Measurements from ENCODE around the gene MARS2.
"Not testable (repeated sequence)": the region's sequence is repeated elsewhere in the genome, so short reads cannot be mapped to it uniquely, and the experiment has no call there.

Gene MARS2

DNA sequence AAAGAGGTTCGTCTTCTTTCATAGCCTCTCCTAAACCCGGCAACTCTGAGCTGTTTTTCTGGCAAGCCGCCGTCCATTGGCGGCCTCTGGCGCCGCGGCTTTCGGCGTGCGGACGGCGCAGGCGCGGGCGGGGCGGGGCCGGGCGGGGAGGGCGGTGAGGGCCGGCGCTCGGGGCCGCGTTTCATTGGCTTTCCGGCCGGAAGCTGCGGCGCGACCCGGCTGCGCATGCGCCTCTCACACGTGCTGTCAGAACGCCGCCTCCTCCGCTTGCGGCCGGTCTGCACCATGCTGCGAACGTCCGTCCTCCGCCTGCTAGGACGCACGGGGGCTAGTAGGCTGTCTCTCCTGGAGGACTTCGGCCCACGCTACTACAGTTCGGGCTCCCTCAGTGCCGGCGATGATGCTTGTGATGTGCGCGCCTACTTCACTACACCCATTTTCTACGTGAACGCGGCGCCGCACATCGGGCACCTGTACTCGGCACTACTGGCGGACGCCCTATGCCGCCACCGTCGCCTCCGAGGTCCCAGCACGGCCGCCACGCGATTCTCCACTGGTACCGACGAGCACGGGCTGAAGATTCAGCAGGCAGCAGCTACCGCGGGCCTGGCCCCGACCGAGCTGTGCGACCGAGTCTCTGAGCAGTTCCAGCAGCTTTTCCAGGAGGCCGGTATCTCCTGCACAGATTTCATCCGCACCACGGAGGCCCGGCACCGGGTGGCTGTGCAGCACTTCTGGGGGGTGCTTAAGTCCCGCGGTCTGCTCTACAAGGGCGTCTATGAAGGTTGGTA lies at the start of gene MARS2:
MARS2 (plus strand) TSS at position 249 of the 791 bp plus-strand sequence; CDS start at position 286, 37 bp downstream.
- DNase-seq: peak; percentile 96 to 98
- TF ChIP-seq POLR2A (IDR thresholded peaks at IDR 0.05; ENCODE audit: low read length): peak; percentile 68
- no peak for TF ChIP-seq GATA1 (IDR thresholded peaks at IDR 0.05; ENCODE audit: low read depth, low read length)

DNA sequence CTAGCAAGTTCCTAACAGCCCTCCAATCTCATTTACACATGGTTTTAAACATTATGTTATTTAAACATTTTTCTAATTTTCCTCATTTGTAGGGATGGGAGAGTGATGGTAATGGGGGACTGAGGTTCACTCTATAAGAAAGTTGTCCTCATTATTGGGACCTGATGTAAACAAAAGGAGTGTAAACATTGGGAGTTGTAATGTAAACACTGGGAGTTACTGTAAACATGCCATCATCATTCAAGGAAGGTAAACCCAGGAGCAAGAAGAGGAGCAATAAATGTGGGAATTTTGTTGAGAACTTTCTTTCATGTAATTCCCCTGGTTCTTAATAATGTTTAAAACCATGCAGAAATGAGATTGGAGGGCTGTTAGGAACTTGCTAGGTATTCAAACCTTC lies 47.6 kb upstream of the MARS2 start:
- DNase-seq: no peak
- no peak for TF ChIP-seq GATA1 (IDR thresholded peaks at IDR 0.05; ENCODE audit: low read depth, low read length)
- TF ChIP-seq POLR2A (IDR thresholded peaks at IDR 0.05; ENCODE audit: low read length): no peak

DNA sequence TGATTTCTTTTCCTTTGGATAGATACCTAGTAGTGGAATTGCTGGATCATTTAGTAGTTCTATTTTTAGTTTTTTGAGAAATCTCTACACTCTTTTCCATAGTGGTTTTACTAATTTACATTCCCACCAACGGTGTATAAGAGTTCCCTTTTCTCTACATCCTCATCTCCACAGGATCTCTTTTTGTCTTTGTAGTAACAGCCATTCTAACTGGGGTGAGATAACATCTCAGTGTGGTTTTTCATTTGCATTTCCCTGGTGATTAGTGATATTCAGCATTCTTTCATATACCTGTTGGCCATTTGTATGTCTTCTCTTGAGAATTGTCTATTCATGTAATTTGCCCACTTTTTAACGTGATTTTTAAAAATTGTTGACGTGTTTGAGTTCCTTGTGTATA lies 43.5 kb upstream of the MARS2 start:
- no peak for DNase-seq
- TF ChIP-seq GATA1 (IDR thresholded peaks at IDR 0.05; ENCODE audit: low read depth, low read length): no peak
- TF ChIP-seq POLR2A (IDR thresholded peaks at IDR 0.05; ENCODE audit: low read length): no peak

- TF ChIP-seq POLR2A (IDR thresholded peaks at IDR 0.05; ENCODE audit: low read length) (no peak), GATA1 (IDR thresholded peaks at IDR 0.05; ENCODE audit: low read depth, low read length) (no peak)
- no peak for DNase-seq
Measured at GRCh38 chr2:197666277-197666676, 38.9 kb upstream of the MARS2 start.

- no peak for DNase-seq
- TF ChIP-seq GATA1 (IDR thresholded peaks at IDR 0.05; ENCODE audit: low read depth, low read length) (no peak), POLR2A (IDR thresholded peaks at IDR 0.05; ENCODE audit: low read length) (no peak)
Measured at GRCh38 chr2:197668296-197668695, 36.9 kb upstream of the MARS2 start.

- no peak for DNase-seq
Measured at GRCh38 chr2:197669077-197669476, 36.1 kb upstream of the MARS2 start.

GRCh38 chr2:197672371-197672893 lies 32.7 kb upstream of the MARS2 start:
- TF ChIP-seq GATA1 (IDR thresholded peaks at IDR 0.05; ENCODE audit: low read depth, low read length) (no peak), POLR2A (IDR thresholded peaks at IDR 0.05; ENCODE audit: low read length) (no peak)
- DNase-seq: no peak

More at GRCh38 chr2:197669077-197669476, 36.1 kb upstream of the MARS2 start:
- TF ChIP-seq GATA1 (IDR thresholded peaks at IDR 0.05; ENCODE audit: low read depth, low read length): no peak
- no peak for TF ChIP-seq POLR2A (IDR thresholded peaks at IDR 0.05; ENCODE audit: low read length)

GRCh38 chr2:197673106-197673505 lies 32.1 kb upstream of the MARS2 start:
- no peak for DNase-seq

GRCh38 chr2:197673606-197674005 lies 31.6 kb upstream of the MARS2 start:
- no peak for DNase-seq
- TF ChIP-seq GATA1 (IDR thresholded peaks at IDR 0.05; ENCODE audit: low read depth, low read length) (no peak), POLR2A (IDR thresholded peaks at IDR 0.05; ENCODE audit: low read length) (no peak)

More at GRCh38 chr2:197673106-197673505, 32.1 kb upstream of the MARS2 start:
- TF ChIP-seq POLR2A (IDR thresholded peaks at IDR 0.05; ENCODE audit: low read length): no peak
- no peak for TF ChIP-seq GATA1 (IDR thresholded peaks at IDR 0.05; ENCODE audit: low read depth, low read length)

DNA sequence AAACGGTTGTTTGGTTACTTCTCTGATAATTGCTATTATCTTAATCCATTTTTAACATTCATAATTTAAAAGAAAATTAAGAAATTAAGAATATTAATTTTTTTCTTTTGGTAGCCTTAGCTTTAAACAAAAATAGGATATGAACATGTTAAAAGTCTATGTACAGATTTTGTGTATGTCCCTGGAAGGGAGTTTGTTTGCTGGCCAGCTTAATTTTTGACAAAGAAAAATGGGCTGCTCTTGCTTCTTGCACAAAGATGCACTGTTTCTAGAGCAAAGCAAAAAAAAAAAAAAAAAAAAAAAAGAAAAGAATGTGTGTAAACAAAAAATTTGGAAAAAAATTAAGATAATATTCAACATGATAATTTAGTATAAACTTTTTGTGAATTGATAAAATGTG lies 31.1 kb upstream of the MARS2 start:
- TF ChIP-seq POLR2A (IDR thresholded peaks at IDR 0.05; ENCODE audit: low read length): no peak
- no peak for TF ChIP-seq GATA1 (IDR thresholded peaks at IDR 0.05; ENCODE audit: low read depth, low read length)
- DNase-seq: no peak

DNA sequence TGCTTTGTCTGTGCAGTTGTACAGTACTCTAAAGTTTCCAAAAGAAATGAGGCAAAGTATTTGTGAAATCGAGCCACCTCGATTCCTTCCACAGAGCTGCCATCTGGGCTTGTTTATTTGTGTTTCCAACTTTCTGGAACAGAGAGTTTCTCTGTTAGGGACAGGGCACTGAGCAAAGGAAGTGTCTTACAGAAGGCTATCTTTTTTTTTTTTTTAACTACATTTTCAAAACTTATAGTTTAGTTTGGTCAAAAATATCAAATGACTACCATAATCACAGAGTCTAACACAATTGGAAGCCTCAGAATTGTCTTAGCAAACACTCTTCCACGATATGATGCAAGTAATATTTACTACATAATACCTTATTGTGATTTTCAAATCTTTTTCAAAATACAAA lies 30.6 kb upstream of the MARS2 start:
- TF ChIP-seq GATA1 (IDR thresholded peaks at IDR 0.05; ENCODE audit: low read depth, low read length): no peak
- TF ChIP-seq POLR2A (IDR thresholded peaks at IDR 0.05; ENCODE audit: low read length): no peak
- no peak for DNase-seq

DNA sequence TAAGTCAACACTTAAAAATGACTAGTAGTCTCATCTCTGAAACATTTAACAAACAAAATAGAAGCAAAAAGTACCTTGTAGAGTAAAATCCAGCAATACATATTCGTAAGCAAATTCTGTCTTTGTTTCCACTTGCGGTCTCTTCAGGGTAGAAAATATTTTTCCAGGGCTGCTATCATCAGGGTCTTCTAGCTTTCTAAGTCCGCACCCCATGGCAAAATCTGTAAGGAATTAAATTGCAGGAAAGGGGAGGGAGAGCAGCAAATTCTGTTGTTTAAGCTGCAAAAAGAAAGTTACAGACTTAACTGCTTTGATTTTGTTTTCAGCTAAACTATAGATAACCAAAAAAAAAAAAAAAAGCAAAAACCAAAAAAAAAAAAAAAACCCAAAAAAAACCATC lies 29.9 kb upstream of the MARS2 start, which contains the start of gene RFTN2:
RFTN2 (minus strand) TSS at position 342 of the 400 bp plus-strand sequence; CDS start at position 213, 129 bp downstream.
- no peak for DNase-seq
- no peak for TF ChIP-seq POLR2A (IDR thresholded peaks at IDR 0.05; ENCODE audit: low read length)
- no peak for TF ChIP-seq GATA1 (IDR thresholded peaks at IDR 0.05; ENCODE audit: low read depth, low read length)

DNA sequence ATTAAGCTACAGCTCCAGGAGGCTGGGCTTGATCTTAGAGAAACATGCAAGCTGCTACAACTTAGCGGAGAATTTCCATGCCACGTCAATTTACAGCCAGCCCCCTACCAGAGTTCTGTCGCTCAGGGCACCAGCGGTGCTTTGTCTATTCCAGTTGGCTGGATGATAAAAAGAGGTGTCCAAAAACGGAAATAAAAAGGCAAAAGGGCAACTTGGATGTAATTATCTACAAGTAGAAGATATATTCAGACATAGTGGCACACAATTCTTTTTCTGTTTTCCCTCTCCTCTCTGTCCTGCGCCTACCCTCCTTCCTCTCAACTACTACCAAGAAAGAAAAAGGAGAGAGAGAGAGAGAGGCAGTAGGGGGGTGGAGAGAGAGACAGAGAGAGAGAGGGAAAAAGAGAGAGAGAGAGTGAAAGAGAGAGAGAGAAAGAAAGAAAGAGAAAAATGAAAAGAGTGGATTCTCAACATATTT lies 29.4 kb upstream of the MARS2 start:
- no peak for TF ChIP-seq POLR2A (IDR thresholded peaks at IDR 0.05; ENCODE audit: low read length)
- TF ChIP-seq GATA1 (IDR thresholded peaks at IDR 0.05; ENCODE audit: low read depth, low read length): no peak
- DNase-seq: no peak

DNA sequence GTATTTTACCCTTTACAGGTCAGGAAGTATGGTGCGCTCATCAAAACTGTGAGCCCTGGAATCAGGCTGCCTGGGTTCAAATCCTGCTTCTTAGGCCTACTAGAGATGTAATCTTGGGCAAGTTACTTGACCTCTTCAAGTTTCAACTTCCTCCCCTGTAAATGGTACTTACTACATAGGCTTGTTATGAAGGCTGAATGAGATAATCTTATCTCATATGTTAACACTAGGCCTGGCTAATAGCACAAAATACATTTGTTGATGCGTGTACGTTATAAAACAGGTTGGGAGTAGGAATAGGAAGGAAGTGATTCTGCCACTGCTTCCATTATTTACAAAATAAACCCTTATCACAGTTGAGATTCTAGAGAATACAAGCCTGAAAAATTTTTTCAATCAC lies 28.1 kb upstream of the MARS2 start:
- TF ChIP-seq GATA1 (IDR thresholded peaks at IDR 0.05; ENCODE audit: low read depth, low read length): no peak
- no peak for TF ChIP-seq POLR2A (IDR thresholded peaks at IDR 0.05; ENCODE audit: low read length)
- DNase-seq: no peak

- TF ChIP-seq GATA1 (IDR thresholded peaks at IDR 0.05; ENCODE audit: low read depth, low read length): no peak
- TF ChIP-seq POLR2A (IDR thresholded peaks at IDR 0.05; ENCODE audit: low read length): no peak
- DNase-seq: no peak
Measured at GRCh38 chr2:197677483-197677882, 27.7 kb upstream of the MARS2 start.

- DNase-seq: not testable (repeated sequence)
Measured at GRCh38 chr2:197695206-197695605, 10.0 kb upstream of the MARS2 start.

- not testable (repeated sequence) for DNase-seq
Measured at GRCh38 chr2:197695971-197696370, 9.2 kb upstream of the MARS2 start.

DNA sequence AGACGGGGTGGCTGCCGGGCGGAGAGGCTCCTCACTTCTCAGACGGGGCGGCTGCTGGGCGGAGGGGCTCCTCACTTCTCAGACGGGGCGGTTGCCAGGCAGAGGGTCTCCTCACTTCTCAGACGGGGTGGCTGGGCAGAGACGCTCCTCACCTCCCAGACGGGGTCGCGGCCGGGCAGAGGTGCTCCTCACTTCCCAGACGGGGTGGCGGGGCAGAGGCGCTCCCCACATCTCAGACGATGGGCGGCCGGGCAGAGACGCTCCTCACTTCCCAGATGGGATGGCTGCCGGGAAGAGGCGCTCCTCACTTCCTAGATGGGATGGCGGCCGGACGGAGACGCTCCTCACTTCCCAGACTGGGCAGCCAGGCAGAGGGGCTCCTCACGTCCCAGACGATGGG lies 8.6 kb upstream of the MARS2 start:
- DNase-seq: not testable (repeated sequence)

- not testable (repeated sequence) for DNase-seq
Measured at GRCh38 chr2:197699724-197700123, 5.4 kb upstream of the MARS2 start.
